ACC112 (cell line): ENCODE data around the gene GRIN2C.

Experiments used
- H2AFZ ChIP-seq: fragments of 200-600 bp; sonication (generic); one replicate; pipeline ENCODE4 v1.6.0; 2017; ENCODE audit warnings: antibody characterized with exemption, low read length; ENCODE audit not compliant: unreplicated experiment
- H3K27ac ChIP-seq: fragments of 200-600 bp; sonication (generic); 2 replicates; pipeline ENCODE4 v1.5.1; 2014; ENCODE audit warnings: low read depth, mild to moderate bottlenecking, antibody characterized with exemption, low read length, moderate library complexity
- H3K27me3 ChIP-seq: fragments of 200-600 bp; sonication (generic); 2 replicates; pipeline ENCODE4 v1.6.1; 2014; ENCODE audit warnings: mild to moderate bottlenecking, antibody characterized with exemption, low read length, moderate library complexity, mixed read lengths; ENCODE audit not compliant: insufficient read depth
- H3K36me3 ChIP-seq: fragments of 200-600 bp; sonication (generic); 2 replicates; pipeline ENCODE4 v1.6.1; 2016; ENCODE audit warnings: mild to moderate bottlenecking, antibody characterized with exemption, low read length, moderate library complexity, mixed read lengths; ENCODE audit not compliant: insufficient read depth
- H3K4me1 ChIP-seq: fragments of 200-600 bp; sonication (generic); one replicate; pipeline ENCODE4 v1.6.1; 2016; ENCODE audit warnings: low read length, mixed read lengths; ENCODE audit not compliant: insufficient read depth, unreplicated experiment, control insufficient read depth
- H3K4me3 ChIP-seq: fragments of 200-600 bp; sonication (generic); 2 replicates; pipeline ENCODE4 v1.5.1; 2014; ENCODE audit warnings: mild to moderate bottlenecking, low read depth, low read length
- H3K79me2 ChIP-seq: fragments of 200-600 bp; sonication (generic); one replicate; pipeline ENCODE4 v1.6.0; 2016; ENCODE audit warnings: low read length; ENCODE audit not compliant: control insufficient read depth, unreplicated experiment, insufficient read depth

GRIN2C gene

GRCh38 chr17:74878658-74879057, 19.0 kb upstream of the GRIN2C start:
- no peak overlapping the region for H3K4me3 ChIP-seq
- no peaks in the 10 kb centered on the region for H3K79me2 ChIP-seq
- peaks cover 11% of the 10 kb centered on the region for H3K4me1 ChIP-seq
- H3K27me3 ChIP-seq: peaks cover 19% of the 10 kb centered on the region; the same call in 1 of the 2 replicates
- H3K36me3 ChIP-seq: no peaks in the 10 kb centered on the region
- H3K27ac ChIP-seq: no peak overlapping the region
- H2AFZ ChIP-seq: no peak overlapping the region

DNA sequence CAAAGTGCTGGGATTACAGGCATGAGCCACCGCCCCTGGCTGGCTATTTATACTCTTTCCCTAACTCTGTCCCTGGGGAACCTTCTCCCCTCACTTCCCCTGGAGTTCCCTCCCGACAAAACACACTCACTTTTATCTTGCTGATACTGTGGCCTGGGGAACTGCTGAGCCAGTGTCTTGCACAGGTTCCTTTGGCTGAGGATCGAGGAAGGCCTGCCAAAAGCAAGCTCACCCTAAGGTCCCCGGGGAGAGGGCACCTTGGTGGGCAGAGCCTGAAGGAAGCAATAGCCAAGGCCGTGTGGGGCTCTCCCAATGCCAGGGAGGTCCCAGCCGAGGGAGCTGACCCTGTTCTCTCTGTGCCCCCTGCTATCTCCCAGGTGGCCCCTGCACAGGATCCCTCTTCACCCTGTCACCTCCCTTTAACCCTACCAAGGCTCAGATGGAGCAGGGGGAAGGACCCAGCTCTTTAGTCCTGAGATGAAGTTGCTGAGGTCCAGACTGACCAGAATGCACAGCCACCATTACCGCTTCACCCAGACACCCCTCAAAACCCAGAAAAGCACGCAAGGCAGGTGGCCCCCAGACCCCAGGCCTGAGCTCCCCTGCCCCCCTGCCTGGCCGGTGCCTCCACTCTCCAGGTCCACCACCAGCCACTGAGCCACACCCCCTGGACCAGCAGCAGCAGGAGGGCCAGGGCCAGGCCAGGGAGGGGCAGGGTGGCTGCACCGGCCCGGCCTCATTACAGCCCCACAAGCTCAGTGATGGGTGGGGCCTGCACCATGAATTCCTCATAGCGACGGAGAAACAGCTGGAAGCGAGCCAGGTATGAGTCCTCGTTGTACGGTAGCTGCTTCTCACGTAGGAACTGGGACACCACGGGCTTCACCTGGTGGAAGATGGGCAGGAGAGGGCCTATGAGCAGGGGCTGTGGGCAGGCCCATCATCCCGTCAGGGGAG, 18.2 kb upstream of the GRIN2C start:
- Histone ChIP-seq H3K27me3 (peaks cover 18% of the 10 kb centered on the region; the same call in 1 of the 2 replicates), H2AFZ (no peak overlapping the region), H3K79me2 (no peaks in the 10 kb centered on the region), H3K36me3 (no peaks in the 10 kb centered on the region), H3K27ac (no peak overlapping the region), H3K4me1 (peaks cover 11% of the 10 kb centered on the region), H3K4me3 (no peak overlapping the region)

- Histone ChIP-seq H3K36me3 (no peaks in the 10 kb centered on the region), H3K79me2 (no peaks in the 10 kb centered on the region), H3K27me3 (peaks cover 7% of the 10 kb centered on the region; the same call in 1 of the 2 replicates), H2AFZ (no peak overlapping the region), H3K27ac (no peak overlapping the region), H3K4me3 (no peak overlapping the region), H3K4me1 (peaks cover 17% of the 10 kb centered on the region)
Observed at GRCh38 chr17:74875977-74876593, 16.4 kb upstream of the GRIN2C start.

DNA sequence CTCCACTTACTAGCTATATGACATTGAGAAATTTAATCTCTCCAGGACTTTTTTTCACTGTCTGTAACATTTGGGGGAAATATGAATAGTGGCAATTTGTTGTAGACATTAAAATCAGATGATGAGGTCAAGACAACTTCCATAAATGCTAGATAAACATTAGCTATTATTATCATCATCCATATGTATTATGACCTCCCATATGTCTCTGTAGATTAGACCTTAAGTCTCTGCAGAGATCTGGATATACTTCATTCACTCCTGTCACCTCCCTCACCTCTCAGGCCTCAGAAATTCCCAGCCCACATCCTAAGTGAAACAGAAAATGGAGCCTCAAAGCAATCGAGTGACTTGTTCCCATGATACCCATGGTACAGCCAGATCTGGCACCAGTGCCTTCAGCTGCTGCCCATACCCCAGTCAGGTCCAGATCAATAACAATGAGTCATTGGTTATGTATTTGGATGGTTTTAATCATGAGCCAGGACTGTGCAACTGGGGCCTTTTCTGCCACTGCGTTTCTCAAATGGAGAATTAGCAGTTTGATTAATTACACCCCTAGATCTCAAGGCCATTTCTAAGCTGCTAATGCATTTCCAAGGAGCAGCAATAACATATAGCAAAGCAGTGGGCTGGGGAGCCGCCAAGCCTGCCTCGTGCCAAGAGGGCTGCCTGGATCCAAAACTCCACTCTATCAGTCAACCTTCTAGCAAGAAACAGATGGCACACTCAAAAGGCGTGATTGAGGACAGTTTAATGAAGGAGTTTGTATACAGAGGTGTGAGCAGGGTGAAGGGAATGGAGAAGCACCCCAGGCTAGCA, 15.7 kb upstream of the GRIN2C start:
- Histone ChIP-seq H3K79me2 (no peaks in the 10 kb centered on the region), H3K4me1 (peaks cover 17% of the 10 kb centered on the region), H2AFZ (no peak overlapping the region), H3K36me3 (no peaks in the 10 kb centered on the region), H3K4me3 (no peak overlapping the region), H3K27ac (no peak overlapping the region), H3K27me3 (no peaks in the 10 kb centered on the region)

GRCh38 chr17:74874615-74875037, 14.9 kb upstream of the GRIN2C start:
- Histone ChIP-seq H2AFZ (no peak overlapping the region), H3K79me2 (no peaks in the 10 kb centered on the region), H3K4me3 (no peak overlapping the region), H3K4me1 (peaks cover 17% of the 10 kb centered on the region), H3K27me3 (no peaks in the 10 kb centered on the region), H3K27ac (no peak overlapping the region), H3K36me3 (no peaks in the 10 kb centered on the region)

GRCh38 chr17:74873874-74874614, 14.4 kb upstream of the GRIN2C start:
- Histone ChIP-seq H3K79me2 (no peaks in the 10 kb centered on the region), H2AFZ (peak overlapping the region; percentile 54), H3K27me3 (no peaks in the 10 kb centered on the region), H3K27ac (peak overlapping the region; percentile 53; the same call in 1 of the 2 replicates), H3K4me1 (peaks cover 17% of the 10 kb centered on the region), H3K36me3 (no peaks in the 10 kb centered on the region), H3K4me3 (peak overlapping the region; percentile 81)

DNA sequence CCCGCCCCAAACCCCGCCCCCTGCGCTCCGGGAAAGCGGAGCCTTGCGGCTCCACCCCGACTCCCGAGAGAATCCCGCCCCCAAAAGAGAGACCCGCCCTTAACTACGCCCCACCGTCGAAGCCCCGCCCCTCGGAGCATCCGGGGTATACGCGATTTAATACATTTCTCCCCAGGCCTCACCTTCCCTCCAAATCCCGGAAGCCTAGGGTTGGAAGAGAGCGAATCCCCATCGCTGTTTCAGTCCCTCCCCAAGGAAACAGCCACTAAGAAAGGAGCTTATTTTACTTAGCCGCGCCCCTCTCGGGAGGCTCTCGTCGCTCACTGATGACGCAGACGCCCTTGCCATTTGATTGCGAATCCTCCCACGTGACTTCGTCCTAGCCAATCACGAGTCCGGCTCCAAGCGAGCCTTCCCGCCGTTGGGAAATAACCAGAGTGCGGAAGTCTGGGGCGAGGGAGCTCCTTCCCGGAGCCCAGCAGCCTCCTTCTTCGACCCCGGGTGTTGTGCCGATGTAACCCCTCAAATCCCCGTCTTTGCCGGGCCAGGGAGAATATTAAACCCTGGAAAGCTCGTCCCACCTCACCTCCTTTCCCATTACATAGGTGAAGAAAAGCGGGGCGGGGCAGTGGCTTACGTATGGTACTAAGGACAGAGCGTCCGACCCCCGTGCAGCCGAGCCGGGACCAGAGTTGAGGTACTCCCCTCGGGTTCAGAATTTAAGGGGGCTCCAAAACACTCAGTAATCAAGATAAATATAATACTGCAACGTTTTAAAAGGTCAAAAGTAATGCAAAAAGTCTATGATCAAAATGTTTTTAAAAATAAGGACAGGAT, 13.6 kb upstream of the GRIN2C start:
- H3K4me1 ChIP-seq: peaks cover 17% of the 10 kb centered on the region
- peak overlapping the region; percentile 84 for H3K4me3 ChIP-seq
- H3K36me3 ChIP-seq: no peaks in the 10 kb centered on the region
- no peaks in the 10 kb centered on the region for H3K27me3 ChIP-seq
- H3K79me2 ChIP-seq: no peaks in the 10 kb centered on the region
- peak overlapping the region; percentile 54 for H2AFZ ChIP-seq
- H3K27ac ChIP-seq: peak overlapping the region; percentile 53

DNA sequence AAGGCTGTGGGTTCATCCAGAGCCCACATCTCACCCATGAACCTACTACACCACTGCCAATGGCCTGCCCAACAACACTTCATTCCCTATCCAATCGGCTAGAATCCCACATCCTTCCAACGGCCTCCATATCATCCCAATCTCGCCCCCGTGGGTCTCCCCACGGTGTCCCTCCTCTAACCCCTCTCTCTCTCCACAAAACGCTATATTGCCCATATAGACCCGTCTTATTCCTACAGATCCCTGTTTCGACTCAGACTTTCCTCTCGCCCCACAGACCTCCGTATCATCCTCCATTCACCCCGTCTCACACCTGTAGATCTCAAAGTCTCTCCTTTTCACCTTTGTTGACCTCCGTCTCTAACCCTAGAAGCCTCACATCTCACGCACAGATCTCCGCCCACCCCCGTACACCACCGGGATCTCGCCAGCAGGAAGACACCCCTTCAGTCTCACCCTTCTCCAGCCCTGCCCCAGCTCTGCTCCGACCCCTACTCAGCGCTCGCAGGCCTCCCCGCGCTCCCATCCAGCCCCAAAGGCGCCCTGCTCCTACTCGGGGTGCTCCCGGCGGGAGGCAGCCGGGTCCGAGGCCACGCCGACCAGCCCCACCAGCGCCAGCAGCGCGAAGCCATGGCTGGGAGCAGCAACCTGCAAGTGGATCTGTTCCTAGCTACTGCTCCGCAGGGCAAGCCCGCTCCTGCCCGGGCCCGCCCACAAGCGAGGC, 12.8 kb upstream of the GRIN2C start, which contains the start of gene FDXR:
FDXR (minus strand) TSS at position 682 of the 724 bp plus-strand sequence; CDS start at position 632, 50 bp downstream.
- peak within 1 kb of the TSS; percentile 83 for H2AFZ ChIP-seq
- peak within 1 kb of the TSS; percentile 53 for H3K27ac ChIP-seq
- H3K4me1 ChIP-seq: peaks cover 17% of the 10 kb centered on the region
- H3K27me3 ChIP-seq: no peaks in the 10 kb centered on the region
- no peaks in the 10 kb centered on the region for H3K79me2 ChIP-seq
- peak within 1 kb of the TSS; percentile 84 for H3K4me3 ChIP-seq
- H3K36me3 ChIP-seq: no peaks in the 10 kb centered on the region
